HEK293 (cell line): Measurements from ENCODE around the gene TXN2.
"Not testable (repeated sequence)": the region's sequence is repeated elsewhere in the genome, so short reads cannot be mapped to it uniquely, and the experiment has no call there.

ENCODE experiments used
- SP2 ChIP-seq: fragments of 450-650 bp; formaldehyde crosslinking; IDR thresholded peaks from 2 replicates; pipeline ENCODE4 v1.5.1; 2016; ENCODE audit warnings: missing biosample characterization, missing genetic modification characterization
- ZNF24 ChIP-seq: fragments of 450-650 bp; formaldehyde crosslinking; IDR thresholded peaks from 2 replicates; pipeline ENCODE4 v1.5.1; 2016; ENCODE audit warnings: missing biosample characterization, missing genetic modification characterization
- ZNF558 ChIP-seq: fragments of 450-650 bp; formaldehyde crosslinking; IDR thresholded peaks from 2 replicates; pipeline ENCODE4 v1.5.1; 2016; ENCODE audit warnings: missing biosample characterization, missing genetic modification characterization

DNA sequence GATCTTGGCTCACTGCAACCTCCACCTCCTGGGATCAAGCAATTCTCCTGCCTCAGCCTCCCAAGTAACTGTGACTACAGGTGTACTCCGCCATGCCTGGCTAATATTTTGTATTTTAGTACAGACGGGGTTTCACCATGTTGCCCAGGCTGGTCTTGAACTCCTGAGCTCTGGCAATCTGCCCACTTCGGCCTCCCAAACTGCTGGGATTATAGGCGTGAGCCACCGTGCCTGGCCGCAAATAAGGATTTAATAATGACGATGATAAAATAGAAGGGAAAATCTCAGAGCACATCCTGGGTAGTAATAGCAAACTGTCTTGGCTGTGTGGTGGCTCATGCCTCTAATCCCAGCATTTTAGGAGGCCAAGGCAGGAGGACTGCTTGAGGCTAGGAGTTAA lies 30.5 kb downstream of the TXN2 start:
- TF ChIP-seq ZNF558 (tag by site-specific recombination); ZNF24 (tag by site-specific recombination); SP2: not testable (repeated sequence)
